NCI-H526 (cell line): ENCODE results near the gene IKZF3.
"Not testable (repeated sequence)": the region's sequence is repeated elsewhere in the genome, so short reads cannot be mapped to it uniquely, and the experiment has no call there.

Experiments used
- DNase-seq, 2 experiments: peaks; one replicate each; lab custom pipeline; 2025; lab: John Stamatoyannopoulos, UW

IKZF3 gene

DNA sequence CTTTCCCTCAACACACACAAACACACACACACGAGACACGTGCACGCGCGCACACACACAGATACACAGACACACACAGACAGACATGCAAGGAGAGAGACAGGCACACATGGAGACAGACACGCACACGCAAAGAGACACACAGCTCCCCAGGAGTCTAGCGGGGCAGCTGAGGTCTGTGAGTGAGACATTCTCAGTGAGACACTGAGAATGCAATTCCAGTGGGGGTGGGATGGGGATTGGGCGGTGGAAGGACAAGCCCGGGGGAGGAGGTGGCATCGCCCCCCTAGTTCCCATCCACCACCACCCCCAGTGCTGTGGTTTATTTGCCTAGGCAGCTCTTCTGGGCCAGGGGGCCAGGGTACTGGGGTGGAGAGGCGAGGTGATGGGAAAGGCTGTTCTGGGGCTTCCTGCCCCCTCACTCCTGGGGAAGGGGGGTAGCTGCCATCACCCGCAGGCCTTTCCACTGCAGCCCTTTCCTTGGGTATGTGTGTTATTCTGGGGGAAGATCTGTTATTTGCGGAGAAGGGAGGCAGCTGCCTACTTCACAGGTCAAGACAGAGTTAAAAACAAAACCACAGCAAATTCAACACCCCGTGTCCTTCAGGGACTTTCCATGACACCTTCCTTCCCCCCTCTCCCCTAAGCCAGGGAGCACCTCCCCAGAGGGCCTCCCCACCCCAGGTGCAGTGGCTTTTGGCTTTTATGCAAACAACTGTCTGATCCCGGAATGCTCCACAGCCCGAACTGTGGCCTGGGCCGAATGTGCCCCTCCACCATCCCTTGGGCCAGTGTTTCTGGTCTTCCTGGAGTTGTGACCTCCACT is 108.3 kb downstream of the IKZF3 start:
- no peak for DNase-seq

DNA sequence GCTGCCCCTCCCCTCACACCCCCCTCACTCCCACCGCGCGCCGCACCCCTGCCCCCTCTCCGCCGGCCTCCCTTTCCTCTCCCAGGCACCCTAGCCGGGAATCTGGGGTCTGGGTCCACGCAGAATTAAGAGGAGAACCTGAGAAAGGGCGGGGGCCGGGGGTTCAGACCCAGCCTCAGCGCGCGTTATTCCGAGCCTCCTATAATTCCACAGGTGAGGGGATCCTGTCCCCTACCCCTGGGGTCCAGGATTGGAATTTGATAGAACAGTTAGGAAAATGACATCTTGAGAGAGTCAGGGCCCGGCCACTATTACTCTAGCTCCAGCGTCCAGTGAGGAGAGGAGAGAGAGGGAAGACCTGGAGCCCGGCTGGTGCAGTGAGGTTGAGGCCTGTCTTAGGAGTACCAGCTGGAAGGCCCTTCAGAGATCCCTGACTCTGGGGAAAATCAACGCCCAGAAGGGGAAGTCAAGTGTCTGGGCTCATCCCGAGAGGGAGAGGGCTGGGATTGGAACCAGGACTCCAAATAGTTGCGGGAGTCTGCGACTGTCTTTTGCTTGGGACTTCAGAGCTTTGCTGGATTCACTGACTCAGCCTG is 109.1 kb downstream of the IKZF3 start:
- DNase-seq: no peak

DNA sequence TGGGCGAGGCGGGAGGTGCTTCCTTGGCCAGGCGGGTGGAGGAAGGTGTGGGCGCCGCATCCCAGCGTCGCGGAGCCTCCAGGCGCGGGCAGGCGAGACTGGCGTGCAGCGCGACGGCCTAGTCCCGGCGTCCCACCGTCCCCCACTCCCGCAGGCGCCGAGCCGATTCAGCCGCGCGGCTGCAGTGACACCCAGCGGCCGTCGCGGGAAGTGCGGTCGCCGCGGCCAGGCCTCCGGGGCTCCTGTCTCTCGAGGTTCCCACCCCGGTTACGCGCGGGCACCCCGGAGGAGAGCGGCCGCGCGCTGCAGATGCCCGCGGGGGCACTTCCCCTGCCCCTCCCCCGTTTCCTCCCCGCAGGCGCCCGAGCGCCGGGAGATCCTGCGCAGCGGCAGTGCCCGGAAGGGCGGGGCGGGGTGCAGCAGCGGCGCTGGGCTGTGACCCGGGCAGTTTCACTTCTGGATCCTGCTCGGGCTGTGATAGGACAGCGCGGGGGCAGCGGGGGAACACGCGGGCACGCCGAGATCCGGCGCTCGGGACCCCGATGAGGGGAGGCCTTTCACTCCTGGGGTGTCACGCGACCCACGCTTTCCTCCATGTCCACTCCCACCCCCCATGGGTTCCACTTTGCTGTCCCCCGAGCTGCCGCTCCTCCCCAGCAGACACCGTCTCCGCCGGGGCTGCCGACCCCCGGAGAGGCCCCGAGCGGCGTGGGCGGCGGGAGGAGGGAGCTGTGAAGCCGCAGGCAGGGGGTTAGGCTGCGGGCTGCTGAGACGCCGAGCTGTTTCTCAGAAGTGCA is 109.8 kb downstream of the IKZF3 start:
- peak; percentile 80 to 95 for DNase-seq

DNA sequence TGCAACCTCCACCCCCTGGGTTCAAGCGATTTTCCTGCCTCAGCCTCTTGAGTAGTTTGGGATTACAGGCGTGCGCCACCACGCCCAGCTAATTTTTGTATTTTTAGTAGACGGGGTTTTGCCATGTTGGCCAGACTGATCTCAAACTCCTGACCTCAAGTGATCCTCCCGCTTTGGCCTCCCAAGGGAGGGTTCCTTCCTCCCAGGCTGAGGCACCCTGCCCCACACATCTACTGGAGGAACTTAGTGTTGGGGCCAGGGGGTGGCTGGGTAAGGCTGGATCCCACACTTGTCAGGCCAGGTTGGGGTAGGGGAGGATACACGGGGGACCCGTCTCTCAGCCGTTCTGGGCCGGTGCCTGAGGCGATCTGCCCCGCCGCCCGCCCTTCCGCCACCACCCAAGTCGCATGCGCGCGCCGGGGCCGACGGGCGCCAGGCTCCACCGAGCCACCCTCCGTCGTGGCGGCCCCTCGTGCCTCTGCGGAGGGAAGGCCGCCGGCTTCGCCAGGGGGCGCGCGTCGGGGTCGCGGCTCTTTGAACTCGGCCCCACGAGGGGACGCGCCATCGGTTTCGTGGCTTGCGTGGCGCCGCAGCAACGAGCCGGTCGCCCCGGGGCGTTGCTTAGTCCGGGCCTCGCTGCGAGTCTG is 110.5 kb downstream of the IKZF3 start:
- DNase-seq: peak in 1 of 2 experiments; percentile 78

DNA sequence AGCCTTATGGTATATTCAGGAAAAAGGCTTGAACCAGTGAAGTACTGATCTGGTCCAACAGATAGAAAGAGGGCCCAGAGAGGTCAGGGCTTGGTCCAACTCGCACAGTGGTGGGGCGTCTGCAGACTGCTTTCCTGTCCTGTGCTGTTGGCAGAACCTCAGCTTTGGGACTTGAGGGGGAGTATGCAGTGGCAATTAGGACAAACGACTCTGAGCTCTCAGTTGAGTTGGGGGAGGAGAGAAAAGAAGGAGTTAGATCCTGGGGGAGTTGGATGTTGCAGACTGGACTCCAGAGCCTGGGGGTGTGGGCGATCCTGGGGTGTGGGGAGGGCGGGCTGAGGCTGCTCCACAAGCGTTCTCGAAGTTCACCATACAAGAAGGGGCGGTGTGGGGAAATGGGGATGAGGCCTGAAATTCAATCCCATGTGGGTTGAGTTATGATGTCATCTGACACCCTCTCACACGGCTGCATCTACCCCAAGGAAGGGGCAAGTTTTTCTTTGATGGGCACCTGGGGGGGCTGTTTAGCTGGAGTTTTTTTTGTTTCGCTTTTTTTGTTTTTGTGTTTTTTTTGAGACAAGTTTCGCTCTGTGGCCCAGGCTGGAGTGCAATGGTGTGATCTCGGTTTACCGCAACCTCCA is 111.8 kb downstream of the IKZF3 start:
- no peak for DNase-seq

DNA sequence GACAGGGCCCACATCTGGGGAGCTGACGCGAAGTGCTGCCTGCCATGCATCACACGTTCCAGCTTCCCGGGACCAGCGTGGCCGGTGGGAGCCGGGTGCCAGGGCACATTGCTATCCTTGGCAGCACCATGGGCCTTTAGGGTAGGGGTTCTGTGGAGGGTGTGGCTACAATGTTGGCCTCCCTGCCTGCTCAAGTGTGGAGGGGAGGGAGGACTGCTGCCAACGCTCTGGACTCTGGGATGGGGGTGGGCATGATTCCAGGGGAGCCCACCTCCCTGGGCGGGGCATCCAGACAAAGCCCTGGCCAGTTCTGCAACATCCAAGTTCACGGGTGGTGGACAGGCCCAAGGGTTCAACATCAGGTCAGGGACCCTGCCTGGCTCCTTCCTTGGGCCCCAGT is 112.5 kb downstream of the IKZF3 start:
- no peak for DNase-seq

DNA sequence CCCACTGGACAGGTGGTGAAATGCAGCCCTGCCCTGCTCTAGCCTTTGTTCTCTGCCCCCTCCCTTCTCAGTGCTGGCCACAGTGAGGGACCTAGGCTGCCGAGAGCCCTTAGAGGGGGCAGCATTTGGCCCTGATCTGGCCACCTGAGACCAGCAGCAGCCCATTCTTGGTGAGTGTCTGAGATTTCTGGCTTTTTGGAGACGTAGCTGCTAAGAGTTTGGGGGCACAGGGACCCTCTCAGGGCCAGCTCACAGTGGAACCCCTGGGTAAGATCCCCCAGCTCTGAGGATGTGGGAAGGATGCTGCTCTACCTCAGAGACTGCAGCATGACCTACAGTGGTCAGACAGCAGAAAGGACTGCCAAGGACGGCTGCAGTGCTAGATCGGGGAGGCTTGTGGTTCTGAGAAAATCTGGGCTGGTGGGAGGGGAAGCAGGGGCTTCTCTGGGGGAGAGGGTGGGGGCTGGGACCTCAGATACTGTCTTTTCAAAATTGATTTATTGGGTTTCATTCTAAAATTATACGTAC is 113.0 kb downstream of the IKZF3 start:
- no peak for DNase-seq

DNA sequence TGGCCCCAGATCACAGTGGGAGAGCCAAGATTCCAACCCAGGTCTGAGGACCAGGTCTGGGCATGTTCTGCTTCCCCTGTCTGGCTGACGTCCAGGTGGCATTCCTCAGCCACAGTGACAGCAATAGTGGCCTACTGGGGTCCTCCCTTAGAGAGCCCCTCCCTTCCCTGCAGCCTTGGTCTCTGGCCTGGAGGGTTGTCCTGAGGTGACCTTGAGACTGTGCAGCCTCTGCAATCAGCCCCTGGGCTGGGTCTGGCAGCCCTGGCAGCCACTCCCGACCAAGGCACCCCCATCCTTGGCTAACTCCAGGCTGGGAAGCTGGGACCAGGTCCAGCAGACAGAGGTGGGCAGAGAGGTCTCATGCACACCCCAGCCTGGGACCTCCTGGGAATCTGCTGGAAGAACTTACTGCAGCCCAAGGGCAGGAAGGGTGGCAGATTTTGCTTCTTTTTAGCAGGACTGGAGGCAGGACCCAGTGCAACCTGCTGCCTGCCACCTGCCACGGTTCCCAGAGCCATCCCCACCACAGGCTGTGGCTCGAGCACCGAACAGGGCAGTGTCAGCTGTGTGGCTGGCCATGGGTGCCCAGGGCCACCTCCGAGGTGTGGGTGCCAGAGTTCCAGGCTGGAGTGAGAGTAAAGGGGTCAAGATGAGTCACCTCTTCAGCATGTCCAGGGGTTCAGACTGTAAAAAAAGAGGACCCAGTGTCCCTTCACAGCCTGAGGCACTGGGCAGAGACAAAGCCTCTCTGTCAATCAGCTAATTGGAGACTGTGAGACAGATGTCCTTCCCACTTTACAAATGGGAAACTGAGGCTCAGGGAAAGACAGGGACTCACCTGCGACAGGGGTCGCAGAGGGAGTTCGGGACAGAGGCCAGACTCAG is 113.7 kb downstream of the IKZF3 start:
- DNase-seq: no peak

DNA sequence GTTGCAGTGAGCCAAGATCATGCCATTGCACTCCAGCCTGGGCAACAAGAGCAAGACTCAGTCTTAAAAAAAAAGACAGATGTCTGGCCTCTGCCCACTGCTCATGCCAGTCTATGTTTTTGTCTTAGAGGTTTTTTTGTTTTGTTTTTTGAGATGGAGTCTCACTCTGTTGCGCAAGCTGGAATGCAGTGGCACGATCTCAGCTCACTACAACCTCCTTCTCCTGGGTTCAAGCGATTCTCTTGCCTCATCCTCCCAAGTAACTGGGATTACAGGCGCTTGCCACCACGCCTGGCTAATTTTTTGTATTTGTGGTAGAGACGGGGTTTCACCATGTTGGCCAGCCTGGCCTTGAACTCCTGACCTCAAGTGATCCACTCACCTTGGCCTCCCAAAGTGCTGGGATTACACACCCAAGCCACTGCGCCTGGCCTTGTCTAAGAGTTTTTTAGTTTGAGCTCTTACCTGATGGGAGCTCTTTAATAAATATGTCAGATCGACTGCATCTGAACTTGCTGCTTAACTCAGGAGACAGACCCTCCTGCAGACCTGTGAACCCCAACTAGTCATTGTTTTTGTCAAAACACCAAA is 115.6 kb downstream of the IKZF3 start:
- not testable (repeated sequence) for DNase-seq

DNA sequence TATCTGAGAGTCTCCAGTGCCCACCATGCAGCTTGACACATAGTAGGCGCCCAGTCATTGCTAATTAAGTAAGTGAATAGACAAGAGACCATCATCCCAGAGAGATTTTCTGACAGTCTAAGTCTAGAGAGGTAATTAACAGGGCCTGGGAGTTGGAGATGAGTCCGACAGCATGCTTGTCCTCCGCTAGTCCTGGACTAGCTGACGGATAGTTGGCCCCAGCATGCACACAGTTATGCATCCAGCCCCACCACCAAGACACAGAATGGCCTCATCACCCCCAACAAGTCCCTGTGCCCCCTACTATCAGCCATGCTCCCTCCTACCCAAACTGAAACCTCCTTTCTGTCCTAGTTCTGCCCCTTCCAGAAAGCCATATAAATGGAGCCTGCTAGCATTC is 116.4 kb downstream of the IKZF3 start:
- DNase-seq: no peak

DNA sequence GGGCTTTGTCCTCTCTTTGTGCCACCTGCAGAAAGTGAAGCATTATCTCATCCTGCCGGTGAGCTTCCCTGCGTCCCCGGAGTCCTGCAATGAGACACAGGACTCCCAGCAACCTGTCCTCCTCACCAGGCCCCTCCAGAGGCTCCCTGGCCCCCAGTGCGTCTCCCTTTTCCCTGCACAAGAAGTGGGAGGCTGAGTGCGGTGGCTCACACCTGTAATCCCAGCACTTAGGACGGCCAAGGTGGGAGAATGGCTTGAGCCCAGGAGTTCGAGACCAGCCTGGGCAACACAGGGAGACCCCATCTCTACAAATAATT is 118.0 kb downstream of the IKZF3 start:
- no peak for DNase-seq

DNA sequence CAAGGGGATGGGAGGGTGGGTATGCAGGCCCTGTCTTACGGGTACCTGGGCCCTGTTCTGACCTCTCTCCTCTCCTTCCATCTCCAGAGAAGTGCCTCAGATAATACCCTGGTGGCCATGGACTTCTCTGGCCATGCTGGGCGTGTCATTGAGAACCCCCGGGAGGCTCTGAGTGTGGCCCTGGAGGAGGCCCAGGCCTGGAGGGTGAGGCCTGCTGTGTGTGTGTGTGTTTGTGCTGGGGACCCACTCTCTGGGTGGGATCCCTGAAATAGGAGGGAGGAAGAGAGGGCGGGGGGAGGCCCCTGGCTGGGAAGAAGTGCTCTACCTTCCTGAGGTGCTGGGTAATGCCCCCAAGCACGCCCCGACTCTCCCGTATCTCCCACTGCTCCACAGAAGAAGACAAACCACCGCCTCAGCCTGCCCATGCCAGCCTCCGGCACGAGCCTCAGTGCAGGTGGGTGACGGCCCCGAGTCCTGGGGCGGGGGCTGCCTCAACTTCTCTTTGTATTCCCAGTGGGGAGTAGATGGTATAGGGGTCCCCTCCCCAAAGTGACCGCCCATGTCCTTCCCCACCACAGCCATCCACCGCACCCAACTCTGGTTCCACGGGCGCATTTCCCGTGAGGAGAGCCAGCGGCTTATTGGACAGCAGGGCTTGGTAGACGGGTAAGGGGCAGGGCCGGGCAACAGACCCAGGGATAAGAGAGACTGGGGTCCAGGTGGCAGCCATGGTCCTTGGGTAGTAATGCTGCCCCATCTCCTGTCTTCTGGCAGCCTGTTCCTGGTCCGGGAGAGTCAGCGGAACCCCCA is 118.6 kb downstream of the IKZF3 start:
- no peak for DNase-seq

DNA sequence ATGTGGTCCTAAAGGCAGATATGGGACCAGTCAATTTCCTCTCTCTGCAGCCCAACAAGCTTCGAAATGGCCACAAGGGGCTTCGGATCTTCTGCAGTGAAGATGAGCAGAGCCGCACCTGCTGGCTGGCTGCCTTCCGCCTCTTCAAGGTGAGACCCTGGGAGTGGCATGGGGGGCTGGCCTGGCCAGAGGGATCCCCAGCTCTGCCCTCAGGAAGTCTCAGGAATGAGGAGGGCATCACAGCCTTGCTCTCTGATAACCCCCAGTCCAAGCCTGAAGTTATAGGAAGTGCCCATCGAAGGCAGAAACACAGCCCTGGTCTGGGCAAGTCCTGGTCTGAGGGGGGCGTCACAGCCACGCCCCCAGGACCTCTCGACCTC is 119.3 kb downstream of the IKZF3 start:
- DNase-seq: no peak

DNA sequence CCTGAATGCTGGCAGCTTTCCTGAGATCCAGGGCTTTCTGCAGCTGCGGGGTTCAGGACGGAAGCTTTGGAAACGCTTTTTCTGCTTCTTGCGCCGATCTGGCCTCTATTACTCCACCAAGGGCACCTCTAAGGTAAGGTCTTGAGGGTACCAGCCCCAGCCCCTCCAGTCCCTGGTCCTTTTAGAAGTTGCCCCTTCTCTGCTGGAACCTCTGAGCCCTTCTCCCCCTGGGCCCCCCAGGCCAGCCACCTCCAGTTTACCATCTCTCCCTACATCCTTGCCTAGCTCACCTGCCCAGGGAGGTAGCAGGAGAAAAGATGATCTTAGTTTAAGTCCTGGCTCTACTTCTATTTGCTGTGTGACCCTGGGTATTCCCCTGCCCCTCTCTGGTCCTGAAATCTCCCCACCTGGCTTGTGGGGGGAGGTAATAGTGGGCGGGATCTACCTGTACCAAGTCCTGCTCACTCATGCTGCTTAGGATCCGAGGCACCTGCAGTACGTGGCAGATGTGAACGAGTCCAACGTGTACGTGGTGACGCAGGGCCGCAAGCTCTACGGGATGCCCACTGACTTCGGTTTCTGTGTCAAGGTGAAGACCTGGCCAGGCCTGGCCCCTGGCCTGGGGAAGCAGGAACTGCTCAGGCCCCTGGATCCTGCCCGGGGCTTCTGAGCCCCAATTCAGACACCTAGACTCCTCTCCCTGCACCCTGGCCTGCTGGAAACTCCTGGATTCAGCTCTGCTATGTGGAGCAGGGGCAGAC is 119.9 kb downstream of the IKZF3 start:
- no peak for DNase-seq

DNA sequence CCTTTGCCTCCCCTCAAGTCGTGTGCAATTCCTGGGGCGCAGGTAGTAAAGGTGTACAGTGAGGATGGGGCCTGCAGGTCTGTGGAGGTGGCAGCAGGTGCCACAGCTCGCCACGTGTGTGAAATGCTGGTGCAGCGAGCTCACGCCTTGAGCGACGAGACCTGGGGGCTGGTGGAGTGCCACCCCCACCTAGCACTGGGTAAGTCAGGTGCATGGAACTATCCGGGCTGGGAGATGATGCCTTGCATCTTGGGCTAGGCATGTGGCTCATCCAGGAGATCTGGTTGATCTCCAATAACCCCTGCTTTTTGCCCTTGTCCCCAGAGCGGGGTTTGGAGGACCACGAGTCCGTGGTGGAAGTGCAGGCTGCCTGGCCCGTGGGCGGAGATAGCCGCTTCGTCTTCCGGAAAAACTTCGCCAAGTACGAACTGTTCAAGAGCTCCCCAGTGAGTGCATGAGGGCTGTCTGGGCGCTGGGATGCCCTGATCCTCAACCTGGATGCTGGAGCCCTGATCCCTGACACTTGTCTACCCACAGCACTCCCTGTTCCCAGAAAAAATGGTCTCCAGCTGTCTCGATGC is 121.2 kb downstream of the IKZF3 start:
- no peak for DNase-seq

DNA sequence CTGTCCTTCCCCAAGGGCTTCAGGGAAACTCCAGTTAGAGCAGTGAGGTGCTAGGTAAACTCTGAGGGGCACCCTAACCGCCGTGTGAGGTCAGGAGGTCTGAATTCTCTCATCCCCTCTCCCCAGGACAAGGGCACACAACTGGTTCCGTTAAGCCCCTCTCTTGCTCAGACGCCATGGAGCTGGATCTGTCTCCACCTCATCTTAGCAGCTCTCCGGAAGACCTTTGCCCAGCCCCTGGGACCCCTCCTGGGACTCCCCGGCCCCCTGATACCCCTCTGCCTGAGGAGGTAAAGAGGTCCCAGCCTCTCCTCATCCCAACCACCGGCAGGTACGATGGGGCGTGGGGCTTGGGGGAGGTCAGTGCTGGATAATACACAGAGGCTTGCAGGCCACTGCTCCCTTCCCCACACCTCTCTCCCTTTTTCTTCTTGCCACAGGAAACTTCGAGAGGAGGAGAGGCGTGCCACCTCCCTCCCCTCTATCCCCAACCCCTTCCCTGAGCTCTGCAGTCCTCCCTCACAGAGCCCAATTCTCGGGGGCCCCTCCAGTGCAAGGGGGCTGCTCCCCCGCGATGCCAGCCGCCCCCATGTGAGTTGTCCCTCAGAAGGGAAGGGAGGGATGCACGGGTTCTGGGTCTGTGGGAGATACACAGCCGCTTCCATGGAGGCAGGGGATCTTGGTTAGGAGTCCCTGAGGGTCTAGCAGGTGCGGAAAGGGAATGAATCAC is 121.8 kb downstream of the IKZF3 start:
- no peak for DNase-seq

DNA sequence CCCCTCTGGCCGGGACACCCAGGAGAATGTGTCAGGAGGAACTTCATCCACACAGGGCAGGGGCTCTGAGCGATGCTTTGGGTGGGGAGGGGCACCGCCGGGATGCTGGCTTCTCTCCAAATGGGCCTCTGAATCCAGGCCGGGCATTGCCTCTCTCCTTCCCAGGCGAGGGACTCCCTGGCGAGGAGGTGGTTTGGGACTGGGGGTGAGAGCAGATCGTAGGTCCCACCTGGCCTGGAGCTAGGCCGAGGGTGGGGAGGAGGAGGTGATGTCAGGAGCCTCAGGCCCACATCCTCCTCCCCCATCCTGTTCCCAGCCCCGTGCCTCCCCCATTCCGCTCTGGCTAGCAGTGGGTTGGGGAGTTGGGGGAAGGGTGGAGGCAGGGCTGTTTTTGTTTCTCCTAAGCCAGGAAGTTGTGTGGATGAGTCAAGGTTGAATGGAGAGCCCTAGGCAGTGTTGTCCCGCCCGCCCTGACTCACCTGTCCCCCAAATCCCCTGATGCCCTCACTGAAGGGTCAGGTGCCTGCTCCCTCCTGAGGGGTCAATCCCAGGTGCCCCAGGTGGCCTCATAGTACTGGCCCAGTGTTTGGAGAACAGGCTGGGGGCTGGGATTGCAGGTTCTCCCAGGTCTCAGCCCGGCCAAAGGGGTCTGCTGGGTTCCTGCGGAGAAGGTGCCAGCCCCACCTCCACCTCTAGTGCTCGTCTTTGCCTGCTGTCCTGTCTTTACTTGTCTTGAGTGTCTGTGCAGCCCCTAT is 123.6 kb downstream of the IKZF3 start:
- DNase-seq: peak; percentile 5 to 32
